T-helper 1 cell treated with Interleukin-12 subunit alpha and Interleukin-12 subunit beta and Interleukin-4 antibody, amounts not matched to agents 30 μg/mL and 1 μg/mL, for 36 hours (primary cell): ENCODE data around the gene ITIH2.
A peak's percentile ranks its signal among the peaks of the same experiment; 100 is the strongest.
"Not testable (repeated sequence)": the region's sequence is repeated elsewhere in the genome, so short reads cannot be mapped to it uniquely, and the experiment has no call there.

Experiments used
- H3K27ac Mint-ChIP-seq: one replicate; pipeline ENCODE4 v1.8.0; 2021; ENCODE audit warnings: mild to moderate bottlenecking, mixed read lengths
- H3K27me3 Mint-ChIP-seq: one replicate; pipeline ENCODE4 v1.8.0; 2021; ENCODE audit warnings: low read depth, mixed read lengths
- H3K36me3 Mint-ChIP-seq: one replicate; pipeline ENCODE4 v1.8.0; 2021; ENCODE audit warnings: low read depth, mixed read lengths
- H3K4me1 Mint-ChIP-seq: one replicate; pipeline ENCODE4 v1.8.0; 2021; ENCODE audit warnings: low read depth, mixed read lengths
- H3K4me3 Mint-ChIP-seq: one replicate; pipeline ENCODE4 v1.8.0; 2021; ENCODE audit warnings: mild to moderate bottlenecking, moderate library complexity, mixed read lengths
- H3K9me3 Mint-ChIP-seq: one replicate; pipeline ENCODE4 v1.8.0; 2021; ENCODE audit warnings: mixed read lengths

The ITIH2 gene

DNA sequence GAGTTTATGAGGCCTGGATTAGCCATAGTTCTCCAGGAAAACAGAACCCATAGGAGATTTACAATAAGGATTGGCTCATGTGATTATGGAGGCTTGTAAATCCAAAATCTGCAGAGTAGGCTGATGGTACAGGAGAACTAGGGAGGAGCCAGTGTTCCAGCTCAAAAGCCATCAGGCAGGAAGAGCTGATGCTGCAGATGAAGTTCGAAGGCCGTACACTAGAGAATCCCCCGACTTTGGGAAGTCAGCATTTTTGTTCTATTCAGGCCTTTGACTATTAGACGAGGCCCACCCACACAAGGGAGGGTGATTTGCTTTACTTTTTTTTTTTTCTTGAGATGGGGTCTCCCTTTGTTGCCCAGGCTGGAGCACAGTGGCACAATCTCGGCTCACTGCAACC, 47.1 kb downstream of the ITIH2 start:
- H3K9me3 Mint-ChIP-seq = no peaks in the 10 kb centered on the region
- no peak overlapping the region for H3K4me3 Mint-ChIP-seq
- H3K36me3 Mint-ChIP-seq = peaks cover 11% of the 10 kb centered on the region
- H3K27ac Mint-ChIP-seq = no peak overlapping the region
- no peaks in the 10 kb centered on the region for H3K4me1 Mint-ChIP-seq
- no peaks in the 10 kb centered on the region for H3K27me3 Mint-ChIP-seq

DNA sequence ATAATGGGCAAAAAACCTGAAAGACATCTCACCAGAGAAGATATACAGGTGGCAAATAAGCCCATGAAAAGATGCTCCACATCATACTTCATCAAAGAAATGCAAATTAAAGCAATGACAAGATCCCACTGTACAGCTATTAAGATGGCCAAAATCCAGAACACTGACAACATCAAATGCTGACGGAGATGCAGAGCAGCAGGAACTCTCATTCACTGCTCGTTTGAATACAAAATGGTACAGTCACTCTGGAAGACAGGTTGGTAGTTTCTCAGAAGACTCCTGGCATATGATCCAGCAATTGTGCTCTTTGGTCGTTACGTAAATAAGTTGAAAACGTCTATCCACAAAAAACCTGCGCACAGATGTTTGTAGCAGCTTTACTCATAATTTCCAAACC, 49.1 kb downstream of the ITIH2 start:
- peaks cover 2% of the 10 kb centered on the region for H3K4me1 Mint-ChIP-seq
- H3K27ac Mint-ChIP-seq = no peak overlapping the region
- peaks cover 15% of the 10 kb centered on the region for H3K36me3 Mint-ChIP-seq
- no peak overlapping the region for H3K4me3 Mint-ChIP-seq
- no peaks in the 10 kb centered on the region for H3K27me3 Mint-ChIP-seq
- no peaks in the 10 kb centered on the region for H3K9me3 Mint-ChIP-seq

DNA sequence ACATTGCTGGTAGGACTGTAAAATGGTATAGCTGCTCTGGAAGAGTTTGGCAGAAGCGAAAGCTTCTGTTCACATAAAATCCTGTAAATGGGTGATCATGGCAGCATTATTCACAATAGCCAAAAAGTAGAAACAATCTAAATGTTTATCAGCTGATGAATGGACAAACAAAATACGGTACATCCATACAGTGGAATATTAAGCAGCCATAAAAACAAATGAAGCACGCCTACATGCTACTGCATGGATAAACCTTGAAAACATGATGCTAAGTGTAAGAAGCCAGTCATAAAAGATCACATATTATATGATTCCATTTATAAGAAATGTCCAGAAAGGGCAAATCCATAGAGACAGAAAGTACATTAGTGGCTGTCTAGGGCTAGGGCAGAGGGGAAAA, 52.0 kb downstream of the ITIH2 start:
- Mint-ChIP-seq H3K27ac (no peak overlapping the region), H3K27me3 (no peaks in the 10 kb centered on the region), H3K9me3 (no peaks in the 10 kb centered on the region), H3K4me1 (peaks cover 2% of the 10 kb centered on the region), H3K4me3 (no peak overlapping the region), H3K36me3 (peaks cover 21% of the 10 kb centered on the region)

DNA sequence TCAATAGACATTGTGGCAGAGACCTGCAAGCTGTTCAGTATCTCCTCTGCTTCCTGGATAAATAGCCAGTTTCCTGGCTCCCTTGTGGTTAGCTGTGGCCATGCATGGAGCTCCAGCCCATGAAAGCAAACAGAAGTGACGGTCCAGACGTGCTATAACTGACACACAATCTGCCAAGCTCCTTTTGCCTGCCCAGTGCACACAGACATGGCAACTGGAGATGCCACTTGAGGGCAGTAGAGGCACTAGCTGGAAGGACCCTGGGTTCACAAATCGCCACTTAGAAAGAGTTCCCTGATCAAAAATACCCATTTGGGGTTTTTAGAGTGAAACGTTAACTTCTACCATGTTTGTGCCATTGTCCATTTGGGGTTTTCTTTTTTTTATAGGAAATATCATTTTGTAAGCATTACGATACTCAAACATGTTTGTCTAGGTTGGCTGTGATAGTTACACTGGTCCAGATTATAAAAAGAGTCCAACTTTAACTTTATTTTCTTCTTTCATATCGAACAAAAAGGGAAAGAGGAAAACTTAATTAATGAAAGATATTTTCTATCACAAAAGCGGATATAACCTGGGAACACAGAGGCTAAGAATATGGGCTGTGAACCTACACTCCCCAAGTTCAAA, 53.4 kb downstream of the ITIH2 start:
- peaks cover 2% of the 10 kb centered on the region for H3K4me1 Mint-ChIP-seq
- peaks cover 25% of the 10 kb centered on the region for H3K36me3 Mint-ChIP-seq
- H3K4me3 Mint-ChIP-seq = no peak overlapping the region
- no peak overlapping the region for H3K27ac Mint-ChIP-seq
- H3K9me3 Mint-ChIP-seq = no peaks in the 10 kb centered on the region
- no peaks in the 10 kb centered on the region for H3K27me3 Mint-ChIP-seq

DNA sequence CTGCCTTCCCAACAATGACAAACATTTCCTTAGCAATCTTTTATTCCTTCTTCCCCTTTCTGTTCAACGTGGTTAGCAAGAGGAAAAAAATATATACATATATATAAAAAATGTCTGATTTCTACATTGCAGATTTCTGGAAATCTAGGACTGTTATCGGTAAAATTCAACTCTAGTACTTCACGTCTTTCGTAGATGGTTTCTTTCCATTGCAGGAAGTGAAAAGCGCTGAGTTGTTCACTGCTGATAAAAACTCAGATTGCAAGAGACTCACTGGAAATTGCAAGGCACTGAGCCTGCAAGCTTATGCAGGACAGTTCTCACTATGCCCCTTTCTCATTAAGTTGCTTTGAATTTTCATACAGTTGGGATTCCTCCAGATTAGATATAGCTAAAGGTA, 60.8 kb downstream of the ITIH2 start:
- Mint-ChIP-seq H3K4me3 (no peak overlapping the region), H3K9me3 (no peaks in the 10 kb centered on the region), H3K27me3 (no peaks in the 10 kb centered on the region), H3K36me3 (peaks cover 35% of the 10 kb centered on the region), H3K27ac (no peak overlapping the region), H3K4me1 (no peaks in the 10 kb centered on the region)

DNA sequence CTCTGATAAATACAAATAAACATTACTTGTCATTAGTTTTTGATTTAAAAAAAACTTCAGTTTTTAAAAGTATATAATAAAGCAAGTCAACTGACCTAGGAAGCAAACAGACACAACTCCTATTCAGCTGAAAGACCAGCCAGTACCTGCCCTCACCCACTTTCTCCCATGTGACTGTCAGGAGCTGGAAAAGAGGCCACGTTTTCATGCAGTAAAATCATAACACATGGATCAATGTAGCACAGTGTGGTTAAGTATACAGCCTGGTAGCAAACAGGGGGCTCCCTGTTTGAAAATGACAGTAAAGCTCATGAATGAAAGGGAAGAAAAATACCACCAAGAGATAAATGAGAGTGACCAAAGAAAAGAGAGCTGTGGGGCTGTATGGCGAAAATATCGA, 63.1 kb downstream of the ITIH2 start:
- Mint-ChIP-seq H3K27me3 (no peaks in the 10 kb centered on the region), H3K27ac (no peak overlapping the region), H3K36me3 (peaks cover 42% of the 10 kb centered on the region), H3K4me1 (no peaks in the 10 kb centered on the region), H3K4me3 (no peak overlapping the region), H3K9me3 (no peaks in the 10 kb centered on the region)

DNA sequence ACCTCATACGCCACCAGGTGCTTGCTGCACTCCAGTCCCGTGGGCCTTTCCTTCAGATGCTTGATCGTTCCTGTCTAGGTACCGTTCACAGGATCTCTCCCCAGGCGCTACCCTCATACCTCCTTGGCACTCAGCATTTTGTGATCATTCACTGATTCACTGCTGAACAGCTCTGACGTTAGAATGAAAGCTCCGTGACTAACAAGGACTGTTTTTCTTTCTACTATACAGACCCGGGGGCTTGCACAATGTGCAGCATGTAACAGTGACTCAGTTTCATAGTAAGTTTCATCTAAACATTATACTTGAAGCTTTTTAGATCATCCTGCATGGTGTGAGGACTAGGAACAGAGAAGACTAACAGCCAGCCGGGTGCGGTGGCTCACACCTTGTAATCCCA, 64.1 kb downstream of the ITIH2 start:
- H3K4me3 Mint-ChIP-seq = no peak overlapping the region
- H3K27ac Mint-ChIP-seq = no peak overlapping the region
- H3K36me3 Mint-ChIP-seq = peaks cover 42% of the 10 kb centered on the region
- H3K4me1 Mint-ChIP-seq = no peaks in the 10 kb centered on the region
- no peaks in the 10 kb centered on the region for H3K9me3 Mint-ChIP-seq
- no peaks in the 10 kb centered on the region for H3K27me3 Mint-ChIP-seq

DNA sequence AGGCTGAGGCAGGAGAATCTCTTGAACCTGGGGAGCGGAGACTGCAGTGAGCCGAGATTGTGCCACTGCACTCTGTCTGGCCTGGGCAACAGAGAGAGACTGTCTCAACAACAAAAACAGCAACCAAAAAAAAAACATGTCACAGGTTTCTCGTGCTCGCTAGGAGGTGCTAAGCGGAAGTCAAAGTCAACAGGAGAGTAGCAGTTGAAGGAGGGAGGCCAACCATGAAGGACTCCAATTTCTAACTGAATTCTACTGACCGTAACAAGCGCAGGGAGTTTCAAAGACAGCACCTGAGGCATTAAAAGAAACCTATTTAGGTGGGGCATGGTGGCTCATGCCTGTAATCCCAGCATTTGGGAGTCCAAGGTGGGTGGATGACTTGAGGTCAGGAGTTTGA, 65.3 kb downstream of the ITIH2 start:
- Mint-ChIP-seq H3K27ac (no peak overlapping the region), H3K4me1 (no peaks in the 10 kb centered on the region), H3K4me3 (no peak overlapping the region), H3K9me3 (no peaks in the 10 kb centered on the region), H3K27me3 (no peaks in the 10 kb centered on the region), H3K36me3 (peaks cover 40% of the 10 kb centered on the region)

DNA sequence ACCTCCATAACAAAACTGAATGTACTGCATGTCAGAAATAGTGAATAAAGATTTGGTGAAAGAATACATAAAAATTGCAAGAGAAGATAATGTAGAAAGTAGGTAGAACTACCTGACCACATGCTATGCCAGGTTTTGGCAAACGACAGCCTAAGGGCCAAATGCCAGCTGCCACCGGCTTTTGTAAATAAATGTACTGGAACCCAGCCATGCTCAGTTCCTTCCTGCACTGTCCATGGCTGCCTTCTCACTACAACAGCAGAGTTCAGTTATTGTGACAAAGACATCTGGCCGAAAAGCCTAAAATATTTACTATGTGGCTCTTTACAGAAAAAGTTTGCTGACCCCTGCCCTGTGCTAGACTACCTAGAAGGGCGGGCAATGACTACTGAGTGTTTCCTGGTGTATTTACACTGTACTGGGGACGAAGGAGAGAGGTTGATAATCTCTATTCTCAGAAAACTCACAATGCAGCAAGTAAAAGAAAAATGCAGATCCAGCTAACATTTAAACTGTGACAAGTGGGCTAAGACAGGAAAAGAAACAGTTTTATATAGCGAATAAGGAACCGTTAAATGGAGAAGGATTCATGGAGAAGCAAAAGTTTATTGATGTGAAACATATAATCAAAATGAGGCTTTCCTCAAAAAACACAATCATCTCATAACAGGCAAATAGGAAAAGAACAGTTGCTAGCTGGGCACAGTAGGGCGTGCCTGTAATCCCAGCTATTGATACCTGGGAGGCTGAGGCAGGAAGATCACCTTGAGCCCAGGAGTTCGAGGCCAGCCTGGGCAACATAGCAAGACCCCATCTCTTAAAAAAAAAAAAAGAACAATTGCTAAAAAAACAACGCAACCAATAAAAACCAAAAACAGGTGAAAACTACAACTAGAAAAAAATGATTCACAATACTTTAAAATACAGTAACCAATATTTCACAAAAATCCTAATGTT, 71.0 kb downstream of the ITIH2 start:
- Mint-ChIP-seq H3K4me1 (peaks cover 2% of the 10 kb centered on the region), H3K36me3 (peaks cover 44% of the 10 kb centered on the region), H3K9me3 (no peaks in the 10 kb centered on the region), H3K27me3 (no peaks in the 10 kb centered on the region), H3K4me3 (no peak overlapping the region), H3K27ac (no peak overlapping the region)

DNA sequence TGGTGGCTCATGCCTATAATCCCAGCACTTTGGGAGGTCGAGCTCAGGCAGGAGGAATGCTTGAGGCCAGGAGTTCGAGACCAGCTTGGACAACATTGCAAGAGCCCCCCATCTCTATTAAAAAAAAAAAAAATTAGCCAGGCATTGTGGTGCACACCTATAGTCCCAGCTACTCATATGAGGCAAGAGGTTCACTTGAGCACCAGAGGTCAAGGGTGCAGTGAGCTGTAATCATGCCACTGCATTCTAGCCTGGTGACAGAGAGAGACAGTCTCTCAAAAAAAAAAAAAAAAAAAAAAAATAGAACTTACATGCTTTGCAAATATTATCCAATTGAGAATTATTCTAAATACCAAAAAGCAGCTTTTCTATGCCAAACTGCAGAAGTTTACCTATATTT, 73.7 kb downstream of the ITIH2 start:
- Mint-ChIP-seq H3K4me3 (no peak overlapping the region), H3K9me3 (no peaks in the 10 kb centered on the region), H3K4me1 (peaks cover 5% of the 10 kb centered on the region), H3K27me3 (no peaks in the 10 kb centered on the region), H3K27ac (no peak overlapping the region), H3K36me3 (peaks cover 44% of the 10 kb centered on the region)

DNA sequence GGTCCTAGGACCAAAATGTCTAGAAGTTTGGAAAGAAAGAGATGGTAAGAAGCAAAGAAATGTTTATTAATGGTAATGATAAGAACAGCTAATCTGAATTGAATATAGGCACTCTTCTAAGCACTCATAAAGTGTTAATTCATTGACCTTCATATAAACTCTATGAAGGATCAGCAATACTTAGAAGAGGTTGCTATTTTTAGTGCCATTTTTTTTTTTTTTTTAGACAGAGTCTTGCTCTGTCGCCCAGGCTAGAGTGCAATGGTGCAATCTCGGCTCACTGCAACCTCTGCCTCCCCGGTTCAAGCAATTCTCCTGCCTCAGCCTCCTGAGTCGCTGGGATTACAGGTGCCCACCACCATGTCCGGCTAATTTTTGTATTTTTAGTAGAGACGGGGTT, 79.1 kb downstream of the ITIH2 start:
- H3K9me3 Mint-ChIP-seq, H3K27me3 Mint-ChIP-seq, H3K4me3 Mint-ChIP-seq, H3K27ac Mint-ChIP-seq: not testable (repeated sequence)
- peaks cover 15% of the 10 kb centered on the region for H3K4me1 Mint-ChIP-seq
- H3K36me3 Mint-ChIP-seq = peaks cover 30% of the 10 kb centered on the region

DNA sequence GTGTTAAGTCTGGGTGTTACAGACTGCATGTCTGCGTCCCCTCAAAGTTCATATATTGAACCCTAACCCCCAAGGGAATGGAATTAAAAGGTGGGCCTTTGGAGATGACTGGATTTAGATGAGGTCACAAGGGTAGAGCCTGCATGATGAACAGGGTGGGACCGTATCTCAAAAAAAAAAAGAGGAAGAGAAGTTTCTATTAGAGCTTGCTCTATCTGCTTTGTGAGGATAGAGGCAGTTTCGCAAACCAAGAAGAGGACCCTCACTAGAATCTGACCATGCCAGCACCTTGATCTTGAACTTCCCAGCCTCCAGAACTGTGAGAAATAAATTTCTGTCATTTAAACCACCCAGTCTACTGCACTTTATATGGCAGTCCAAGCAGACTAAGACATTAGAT, 83.3 kb downstream of the ITIH2 start:
- Mint-ChIP-seq H3K27me3 (no peaks in the 10 kb centered on the region), H3K9me3 (no peaks in the 10 kb centered on the region), H3K27ac (no peak overlapping the region), H3K4me1 (peaks cover 28% of the 10 kb centered on the region), H3K4me3 (no peak overlapping the region), H3K36me3 (peaks cover 12% of the 10 kb centered on the region)

DNA sequence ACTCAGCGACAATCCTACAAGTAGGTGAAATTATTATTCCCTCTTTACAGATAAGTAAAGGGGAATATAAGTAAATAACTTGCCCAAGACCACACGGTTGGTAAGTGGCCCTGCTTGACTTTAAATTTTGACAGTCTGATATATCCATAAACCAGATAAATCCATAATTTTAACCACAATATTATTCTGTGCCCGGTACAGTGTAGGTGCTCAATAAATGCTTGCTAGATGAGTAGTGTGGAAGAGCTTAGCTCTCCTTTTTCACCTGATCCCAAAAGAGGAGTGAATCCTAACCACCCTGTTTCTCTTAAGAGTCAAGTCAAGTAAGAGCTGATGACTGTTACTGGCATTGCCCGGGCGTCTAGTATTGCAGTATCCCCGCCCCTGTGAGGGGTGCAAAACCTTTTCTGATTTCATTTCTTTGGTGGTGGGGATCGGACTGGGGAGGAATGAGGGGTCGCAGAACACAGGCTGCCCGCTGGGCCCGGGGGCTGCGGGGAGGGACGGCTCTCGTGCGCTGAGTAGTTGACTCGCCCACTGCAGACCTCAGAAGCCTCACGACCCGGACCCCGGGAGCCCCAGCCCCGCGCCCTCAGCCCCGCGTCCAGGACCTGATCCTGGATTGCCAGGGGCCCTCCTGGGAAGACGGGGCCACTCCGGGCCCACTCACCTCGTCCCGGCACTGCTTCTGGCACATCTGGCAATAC, 84.2 kb downstream of the ITIH2 start:
- H3K9me3 Mint-ChIP-seq = no peaks in the 10 kb centered on the region
- peaks cover 12% of the 10 kb centered on the region for H3K36me3 Mint-ChIP-seq
- peaks cover 33% of the 10 kb centered on the region for H3K4me1 Mint-ChIP-seq
- no peak overlapping the region for H3K27ac Mint-ChIP-seq
- no peak overlapping the region for H3K4me3 Mint-ChIP-seq
- H3K27me3 Mint-ChIP-seq = no peaks in the 10 kb centered on the region

DNA sequence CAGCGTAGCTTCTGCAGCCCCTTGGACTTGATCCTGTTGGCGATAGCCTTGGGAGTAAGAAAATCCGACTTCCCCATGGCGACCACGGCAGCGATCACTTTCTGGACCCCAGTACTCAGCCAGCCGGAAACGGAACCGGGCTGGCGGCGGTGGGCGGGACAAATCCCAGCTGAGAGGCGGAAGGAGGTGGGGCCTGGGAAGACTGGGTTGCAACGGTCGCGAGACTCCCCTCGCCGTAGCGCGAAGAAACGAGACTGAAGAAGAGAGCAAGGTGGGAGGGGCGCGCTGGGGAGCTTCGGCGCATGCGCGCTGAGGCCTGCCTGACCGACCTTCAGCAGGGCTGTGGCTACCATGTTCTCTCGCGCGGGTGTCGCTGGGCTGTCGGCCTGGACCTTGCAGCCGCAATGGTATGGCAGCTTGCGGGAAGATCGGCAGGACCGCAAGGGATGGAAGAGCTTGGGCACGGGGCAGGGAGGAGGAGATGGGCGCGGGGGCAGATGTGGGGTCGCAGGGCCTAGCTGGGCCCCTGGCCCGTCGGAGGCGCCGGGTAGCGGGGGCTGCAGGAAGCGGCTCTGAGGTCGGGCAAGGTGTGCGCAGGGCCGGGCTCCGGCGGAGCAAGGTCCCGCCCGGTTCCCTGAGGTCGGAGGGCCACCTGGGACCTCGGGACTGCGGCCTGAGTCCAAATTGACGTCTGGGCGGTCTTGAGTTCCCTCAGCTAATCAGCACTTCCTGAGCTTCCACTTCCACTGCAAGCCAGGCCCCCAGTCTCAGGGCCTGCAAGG, 84.9 kb downstream of the ITIH2 start, which contains the start of the genes ATP5F1C and KIN:
ATP5F1C (plus strand) TSS at position 321 of the 782 bp plus-strand sequence; CDS start at position 352, 31 bp downstream.
KIN (minus strand) TSS at position 137 of the 782 bp plus-strand sequence; CDS start at position 77, 60 bp downstream.
- peaks cover 16% of the 10 kb centered on the region for H3K36me3 Mint-ChIP-seq
- no peaks in the 10 kb centered on the region for H3K9me3 Mint-ChIP-seq
- peaks cover 40% of the 10 kb centered on the region for H3K4me1 Mint-ChIP-seq
- no peaks in the 10 kb centered on the region for H3K27me3 Mint-ChIP-seq
- H3K4me3 Mint-ChIP-seq = no peak within 1 kb of the TSS
- H3K27ac Mint-ChIP-seq = peak within 1 kb of the TSS; percentile 83
